Putamen (tissue), 1 donor: Measurements from ENCODE around the gene GASK1A.
"Not testable (repeated sequence)": the region's sequence is repeated elsewhere in the genome, so short reads cannot be mapped to it uniquely, and the experiment has no call there.

Experiments
- DNase-seq: peaks from one replicate; pipeline ENCODE4 v3.0.0-alpha.2; 2016; ENCODE audit warnings: low spot score

The GASK1A gene

GRCh38 chr3:42979044-42979972 is at the start of gene GASK1A:
GASK1A (plus strand) TSS chr3:42979311; CDS start chr3:42979643, 332 bp downstream.
- DNase-seq = no peak

- no peak for DNase-seq
Measured at GRCh38 chr3:42934111-42934510, 45.0 kb upstream of the GASK1A start.

- no peak for DNase-seq
Measured at GRCh38 chr3:42934910-42935309, 44.2 kb upstream of the GASK1A start.

- no peak for DNase-seq
Measured at GRCh38 chr3:42935472-42935871, 43.6 kb upstream of the GASK1A start.

- peak; percentile 47 for DNase-seq
Measured at GRCh38 chr3:42936157-42936981, 42.7 kb upstream of the GASK1A start.

- DNase-seq = no peak
Measured at GRCh38 chr3:42937334-42937733, 41.8 kb upstream of the GASK1A start.

GRCh38 chr3:42942693-42943092 is 36.4 kb upstream of the GASK1A start:
- no peak for DNase-seq

- DNase-seq = no peak
Measured at GRCh38 chr3:42946050-42946449, 33.1 kb upstream of the GASK1A start.

GRCh38 chr3:42957573-42957972 is 21.5 kb upstream of the GASK1A start:
- no peak for DNase-seq

GRCh38 chr3:42960282-42960681 is 18.8 kb upstream of the GASK1A start:
- DNase-seq = no peak

GRCh38 chr3:42960786-42961185 is 18.3 kb upstream of the GASK1A start:
- no peak for DNase-seq

- peak; percentile 64 for DNase-seq
Measured at GRCh38 chr3:42961633-42962032, 17.5 kb upstream of the GASK1A start.

- DNase-seq = no peak
Measured at GRCh38 chr3:42963269-42963668, 15.8 kb upstream of the GASK1A start.

GRCh38 chr3:42964266-42964665 is 14.8 kb upstream of the GASK1A start:
- DNase-seq = no peak

- DNase-seq = no peak
Measured at GRCh38 chr3:42970557-42970956, 8.6 kb upstream of the GASK1A start.

- no peak for DNase-seq
Measured at GRCh38 chr3:42970976-42971772, 7.9 kb upstream of the GASK1A start.

GRCh38 chr3:42974906-42975305 is 4.2 kb upstream of the GASK1A start:
- not testable (repeated sequence) for DNase-seq

GRCh38 chr3:42975456-42975855 is 3.7 kb upstream of the GASK1A start:
- no peak for DNase-seq

GRCh38 chr3:42975955-42976354 is 3.2 kb upstream of the GASK1A start:
- no peak for DNase-seq

- DNase-seq = no peak
Measured at GRCh38 chr3:42980209-42980608, 1.1 kb downstream of the GASK1A start.

GRCh38 chr3:42980909-42981308 is 1.8 kb downstream of the GASK1A start:
- no peak for DNase-seq
